Cardiac muscle cell (in vitro differentiated cells and primary cell): Measurements from ENCODE around the gene SQSTM1. TPM values are rescaled to one million over a fixed set of nuclear protein-coding genes. Genes with fewer than 3 reads are reported as not detected.

Experiments
- DNase-seq, 2 donors: peaks; one replicate each; pipeline versions ENCODE4 v3.0.0 to v3.0.0-alpha.2; 2010 to 2017; ENCODE audit warnings: low read depth in 1 of 2, low spot score in 1 of 2
- H3K27ac ChIP-seq: fragments of 200-600 bp; sonication (generic); 2 replicates; pipeline ENCODE4 v1.5.1; 2016
- H3K27me3 ChIP-seq: fragments of 200-600 bp; sonication (generic); 2 replicates; pipeline ENCODE4 v1.6.0; 2016; ENCODE audit warnings: control low read depth
- H3K36me3 ChIP-seq: fragments of 200-600 bp; sonication (generic); 2 replicates; pipeline ENCODE4 v1.5.1; 2016; ENCODE audit warnings: control low read depth
- H3K4me1 ChIP-seq: fragments of 200-600 bp; sonication (generic); 2 replicates; pipeline ENCODE4 v1.8.1; 2017; ENCODE audit warnings: low read depth, mild to moderate bottlenecking, mixed run types
- H3K4me3 ChIP-seq: fragments of 200-600 bp; sonication (generic); 2 replicates; pipeline ENCODE4 v1.5.1; 2016; ENCODE audit warnings: mild to moderate bottlenecking
- H3K9me3 ChIP-seq: fragments of 200-600 bp; sonication (generic); 2 replicates; pipeline ENCODE4 v1.5.1; 2017; ENCODE audit warnings: low read depth, mild to moderate bottlenecking, control low read depth
- CTCF ChIP-seq: IDR thresholded peaks from 2 replicates; pipeline ENCODE4 v1.5.1; 2012; ENCODE audit warnings: low read depth, mild to moderate bottlenecking, low read length
- polyA plus RNA-seq: library from polyadenylated mRNA; unstranded; fragments of >200 nt; fragmentation: Nextera tagmentation; extraction: Ambion mirVana; gene quantifications from 2 replicates; pipeline ENCODE4 v1.2.1, GENCODE V29; 2016
- total RNA-seq: library from RNA; depleted of rRNA; stranded (reverse); fragments of >200 nt; gene quantifications from 2 replicates; pipeline ENCODE4 v1.2.3, GENCODE V29; 2016

SQSTM1 gene
- total and polyA plus RNA-seq, 2 experiments from 2014 or later: 110 to 144 TPM

GRCh38 chr5:179839328-179840256, 18.9 kb downstream of the SQSTM1 start:
- peaks cover 31% of the 10 kb centered on the region for H3K36me3 ChIP-seq

GRCh38 chr5:179840321-179840720, 19.6 kb downstream of the SQSTM1 start:
- H3K27me3 ChIP-seq: no peaks in the 10 kb centered on the region
- no peaks in the 10 kb centered on the region for H3K4me1 ChIP-seq
- H3K4me3 ChIP-seq: no peak overlapping the region
- peaks cover 31% of the 10 kb centered on the region for H3K36me3 ChIP-seq
- no peaks in the 10 kb centered on the region for H3K9me3 ChIP-seq
- no peak for DNase-seq
- TF ChIP-seq CTCF: no peak
- H3K27ac ChIP-seq: no peak overlapping the region

More at GRCh38 chr5:179839328-179840256, 18.9 kb downstream of the SQSTM1 start:
- no peaks in the 10 kb centered on the region for H3K9me3 ChIP-seq
- no peak overlapping the region for H3K27ac ChIP-seq
- no peaks in the 10 kb centered on the region for H3K4me1 ChIP-seq
- peak in 1 of 2 donors; percentile 56 for DNase-seq
- no peak for TF ChIP-seq CTCF
- H3K27me3 ChIP-seq: no peaks in the 10 kb centered on the region
- H3K4me3 ChIP-seq: no peak overlapping the region

GRCh38 chr5:179840766-179841165, 20.1 kb downstream of the SQSTM1 start:
- no peak for TF ChIP-seq CTCF
- no peak overlapping the region for H3K27ac ChIP-seq
- DNase-seq: no peak
- H3K9me3 ChIP-seq: no peaks in the 10 kb centered on the region
- peaks cover 31% of the 10 kb centered on the region for H3K36me3 ChIP-seq
- no peaks in the 10 kb centered on the region for H3K4me1 ChIP-seq
- no peak overlapping the region for H3K4me3 ChIP-seq
- H3K27me3 ChIP-seq: no peaks in the 10 kb centered on the region

- Histone ChIP-seq H3K9me3 (no peaks in the 10 kb centered on the region), H3K27ac (no peak overlapping the region), H3K27me3 (no peaks in the 10 kb centered on the region), H3K36me3 (peaks cover 24% of the 10 kb centered on the region), H3K4me3 (no peak overlapping the region), H3K4me1 (no peaks in the 10 kb centered on the region)
- no peak for DNase-seq
- TF ChIP-seq CTCF: no peak
These were observed 20.9 kb downstream of the SQSTM1 start for GRCh38 chr5:179841621-179842020.

- H3K27ac ChIP-seq: no peak overlapping the region
- no peak for TF ChIP-seq CTCF
- H3K9me3 ChIP-seq: no peaks in the 10 kb centered on the region
- peaks cover 25% of the 10 kb centered on the region for H3K36me3 ChIP-seq
- H3K4me3 ChIP-seq: no peak overlapping the region
- no peak for DNase-seq
- no peaks in the 10 kb centered on the region for H3K27me3 ChIP-seq
- no peaks in the 10 kb centered on the region for H3K4me1 ChIP-seq
These were observed 32.4 kb downstream of the SQSTM1 start for GRCh38 chr5:179852993-179853547.
